Measurements from ENCODE around the gene MPO.

Gene MPO

DNA sequence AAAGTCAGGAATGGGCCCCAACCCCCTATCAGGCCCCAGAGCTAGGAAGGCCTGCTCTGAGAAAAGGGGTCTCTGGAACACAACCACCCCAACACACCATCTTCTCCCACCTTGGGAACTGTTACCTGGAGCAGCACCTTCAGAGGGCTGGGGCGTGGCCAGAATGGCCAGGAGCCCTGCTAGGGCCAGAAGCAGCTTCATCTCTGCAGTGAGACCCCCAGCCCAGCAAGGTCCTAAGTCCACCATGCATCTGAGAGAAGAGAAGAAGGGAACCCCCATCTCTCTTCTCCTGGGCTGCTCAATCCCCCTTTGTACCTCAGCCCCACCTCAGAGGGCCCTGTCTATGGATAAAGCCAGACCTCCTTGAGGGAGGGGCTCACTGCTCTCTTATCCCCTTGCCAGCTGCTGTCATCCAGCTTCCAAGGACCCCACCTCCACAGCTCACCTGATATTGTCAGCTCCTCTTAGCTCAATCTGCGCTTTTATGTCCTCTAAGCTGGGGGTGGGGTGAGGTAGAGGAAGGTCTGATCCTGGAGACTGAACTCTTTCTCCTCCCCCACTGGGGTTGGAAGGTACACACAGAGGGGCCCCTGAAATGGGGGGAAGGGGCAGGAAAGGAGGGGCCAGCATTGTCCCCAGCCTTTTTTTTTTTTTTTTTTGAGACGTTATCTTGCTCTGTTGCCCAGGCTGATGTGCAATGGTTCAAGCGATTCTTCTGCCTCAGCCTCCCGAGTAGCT is at the start of gene MPO:
Gene MPO (minus strand): TSS at position 456 of the 738 bp plus-strand sequence. CDS start 177 bp downstream, at position 279.
- no peak for DNase-seq

DNA sequence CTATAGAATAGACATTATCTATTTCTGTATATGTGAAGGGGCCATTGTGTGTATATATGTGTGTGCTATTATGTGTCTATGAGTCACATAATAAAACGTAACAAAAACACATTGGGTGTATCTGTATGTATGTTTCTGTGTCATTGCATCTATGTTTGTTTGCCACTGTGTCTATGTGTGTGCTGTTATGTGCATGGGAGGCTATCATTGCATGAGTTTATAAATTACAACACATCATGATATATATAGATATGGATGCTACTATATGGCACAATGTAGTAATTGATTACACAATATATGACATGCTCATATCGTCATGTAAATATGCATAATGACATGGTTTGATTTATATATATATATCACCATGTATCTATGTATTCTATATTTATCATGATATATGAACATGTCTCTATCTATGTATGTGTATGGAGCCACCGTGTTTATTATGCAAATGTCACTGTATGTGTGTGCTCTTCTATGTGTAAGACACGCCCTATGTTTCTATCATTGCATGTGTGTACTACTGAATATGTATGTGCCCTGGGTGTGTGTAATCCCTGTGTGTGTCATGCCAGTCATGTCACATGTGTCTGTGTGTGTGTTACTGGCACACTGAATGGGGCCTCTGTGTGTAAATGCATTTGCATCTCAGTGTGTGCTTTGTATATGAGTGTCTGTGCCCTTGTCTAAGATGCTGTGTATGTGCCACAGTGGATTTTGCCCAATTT is 49.2 kb upstream of the MPO start:
- no peak for DNase-seq

DNA sequence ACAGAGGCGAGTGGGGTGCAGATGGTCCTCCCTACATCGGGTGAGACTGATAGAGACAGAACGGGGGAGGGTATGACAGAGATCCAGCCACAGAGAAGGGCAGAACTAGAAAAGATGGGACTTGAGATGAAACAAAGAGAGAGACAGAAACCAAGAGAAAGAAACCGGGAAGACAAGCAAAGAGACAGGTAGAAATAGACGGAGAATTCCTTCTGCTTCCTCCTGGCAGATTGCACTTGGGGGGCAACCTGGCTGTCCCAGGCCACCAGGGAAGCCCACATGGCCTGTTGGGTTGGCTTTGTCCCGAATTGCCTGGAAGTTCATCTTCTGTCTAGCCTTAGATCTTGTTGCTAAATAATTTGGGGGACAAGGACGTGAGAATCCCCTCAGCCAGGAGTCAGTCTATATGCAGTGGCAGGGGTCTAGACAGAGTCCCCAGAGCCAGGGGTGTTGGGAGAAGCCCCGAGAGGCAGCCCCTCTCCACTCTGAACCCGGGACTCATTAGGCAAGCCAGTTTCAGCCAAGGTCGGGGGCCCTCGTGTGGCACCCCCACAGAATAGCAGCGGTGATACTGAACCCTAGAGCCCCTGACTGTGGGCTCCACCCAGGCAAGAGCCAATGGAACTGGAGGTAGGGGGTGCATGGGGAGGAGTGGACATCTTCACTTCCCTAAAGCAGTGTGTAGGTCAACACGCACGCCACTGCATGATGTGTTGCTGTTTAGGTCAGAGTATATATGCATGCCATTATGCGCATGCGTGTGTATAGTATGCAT is 48.5 kb upstream of the MPO start:
- peak; percentile 82 for DNase-seq

DNA sequence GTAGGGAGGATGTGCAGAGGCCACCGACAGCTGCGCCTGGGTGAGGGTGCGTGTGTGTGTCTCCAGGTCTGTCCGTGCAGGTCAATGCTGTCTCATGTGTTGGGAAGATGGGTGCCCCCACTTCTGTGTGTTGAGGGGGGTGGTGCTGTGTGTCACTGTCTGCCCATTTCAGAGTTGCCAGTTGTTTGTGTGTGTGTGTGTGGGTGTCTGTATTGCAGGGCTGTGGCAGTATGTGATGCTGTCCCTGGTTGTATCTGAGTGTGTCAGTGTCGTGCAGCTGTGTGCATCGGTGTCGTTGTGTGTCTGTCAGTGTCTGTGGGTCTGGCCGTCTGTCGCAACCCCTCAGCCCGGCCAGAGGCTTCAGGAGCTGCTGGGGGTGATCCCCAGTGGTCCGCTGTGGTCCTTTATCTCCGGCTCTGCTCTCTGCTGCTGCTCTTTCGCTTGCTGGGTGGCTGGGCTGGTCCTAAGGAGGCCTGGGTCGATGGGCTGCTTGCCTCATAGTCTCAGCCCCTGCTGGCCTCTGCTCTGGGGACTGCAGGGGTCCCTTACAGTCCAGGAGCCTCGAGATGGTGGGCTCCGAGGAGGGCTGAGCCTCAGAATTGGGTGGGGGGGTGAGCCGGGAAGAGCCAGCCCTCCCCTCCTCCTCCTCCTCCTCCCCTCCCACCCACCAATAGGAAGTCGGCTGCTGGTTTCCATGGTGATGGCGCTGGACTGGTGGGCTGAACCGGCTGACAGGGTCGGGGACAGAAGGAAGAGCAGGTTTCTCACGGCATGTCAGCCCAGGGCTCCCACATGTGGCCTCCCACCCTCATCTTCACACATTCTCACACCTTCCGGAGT is 47.7 kb upstream of the MPO start, which contains the start of gene TSPOAP1:
Gene TSPOAP1 (minus strand): TSS at position 601 of the 840 bp plus-strand sequence. CDS start 875 bp downstream, outside the sequence.
- peak; percentile 80 for DNase-seq

DNA sequence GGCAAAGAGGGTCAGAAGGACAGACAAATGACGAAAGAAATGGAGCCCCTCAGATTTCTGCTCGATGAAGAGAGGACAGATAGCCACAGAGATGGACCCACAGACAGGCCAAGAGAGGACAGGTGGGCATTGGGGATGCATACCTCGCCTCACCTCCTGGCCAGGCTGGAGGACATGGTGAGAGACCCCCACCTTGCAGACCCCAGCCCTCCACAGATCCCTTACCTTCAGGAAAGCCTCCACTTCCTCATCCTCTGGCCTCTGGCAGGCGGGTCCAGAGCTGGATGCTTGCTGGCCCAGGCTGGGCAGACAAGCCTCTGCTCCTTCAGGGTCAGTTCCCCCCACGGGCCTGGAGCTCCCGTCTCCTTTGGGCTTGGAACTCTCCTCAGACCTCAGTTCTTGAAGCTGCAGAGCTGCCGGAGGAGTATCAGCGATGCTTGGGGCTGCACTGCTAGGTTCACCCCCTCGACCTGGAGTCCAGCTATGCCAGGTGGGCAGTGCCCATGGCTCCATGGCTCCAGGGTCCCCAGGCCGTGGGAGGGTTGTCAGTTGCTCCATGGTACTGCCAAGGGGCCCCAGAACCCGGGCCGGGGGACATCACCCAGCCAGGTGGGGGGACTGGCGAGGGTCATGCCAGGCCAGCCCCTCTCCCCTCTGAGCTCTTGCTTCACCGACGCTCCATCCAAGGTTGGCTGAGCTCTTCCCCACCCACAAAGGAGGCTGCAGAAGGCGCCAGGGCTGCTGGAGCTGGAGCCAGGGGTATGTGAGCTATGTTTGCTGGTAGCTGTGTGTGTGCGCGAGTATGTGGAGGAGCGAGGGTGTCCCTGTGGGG is 46.8 kb upstream of the MPO start:
- DNase-seq: peak; percentile 70

GRCh38 chr17:58326609-58327362 is 46.1 kb upstream of the MPO start:
- peak; percentile 26 for DNase-seq

DNA sequence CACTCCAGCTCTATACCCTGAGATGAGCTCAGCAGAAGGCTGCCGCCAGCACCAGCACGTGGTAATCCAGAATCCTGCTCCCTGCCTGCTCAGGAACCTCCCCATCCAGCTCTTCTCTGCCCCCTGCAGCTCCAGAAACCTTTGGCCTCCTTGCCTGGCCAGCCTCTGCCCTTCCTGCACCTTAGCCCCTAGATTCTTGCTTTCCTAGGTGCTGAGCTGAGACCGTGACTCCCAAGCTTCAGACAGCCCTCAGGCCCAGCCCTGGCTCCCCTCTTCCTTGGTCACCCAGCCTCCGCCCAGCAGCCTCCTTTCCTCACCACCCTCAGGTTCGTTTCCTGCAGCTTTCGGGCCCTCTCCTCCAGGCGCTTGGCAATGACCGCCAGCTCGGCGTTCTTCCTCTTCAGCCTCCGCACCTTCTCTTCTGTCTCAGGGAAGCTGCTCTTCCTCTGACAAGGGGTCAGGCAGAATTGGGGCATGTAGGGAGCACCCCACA is 45.3 kb upstream of the MPO start:
- DNase-seq: peak; percentile 12

DNA sequence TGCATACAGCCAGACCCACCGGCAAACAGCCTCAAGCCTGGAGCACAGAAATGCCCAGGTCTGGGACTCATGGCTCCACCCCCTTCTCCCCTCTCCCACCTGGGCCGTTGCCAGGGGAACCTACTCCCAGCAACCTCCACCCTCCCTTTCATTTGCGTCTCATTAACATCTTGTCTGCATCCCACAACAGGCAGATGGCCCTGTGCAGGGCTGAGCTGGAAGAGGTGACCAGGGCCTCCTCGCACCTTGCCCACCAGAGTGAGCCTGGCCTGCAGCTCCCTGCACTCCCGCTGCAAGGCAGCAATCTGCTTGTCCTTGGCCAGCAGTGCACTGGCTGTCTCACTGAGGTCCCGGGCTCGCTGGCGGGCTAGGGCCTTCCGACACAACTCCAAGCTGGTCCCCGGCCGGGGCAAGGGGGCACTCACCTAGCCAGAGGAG is 44.6 kb upstream of the MPO start:
- DNase-seq: peak; percentile 18

DNA sequence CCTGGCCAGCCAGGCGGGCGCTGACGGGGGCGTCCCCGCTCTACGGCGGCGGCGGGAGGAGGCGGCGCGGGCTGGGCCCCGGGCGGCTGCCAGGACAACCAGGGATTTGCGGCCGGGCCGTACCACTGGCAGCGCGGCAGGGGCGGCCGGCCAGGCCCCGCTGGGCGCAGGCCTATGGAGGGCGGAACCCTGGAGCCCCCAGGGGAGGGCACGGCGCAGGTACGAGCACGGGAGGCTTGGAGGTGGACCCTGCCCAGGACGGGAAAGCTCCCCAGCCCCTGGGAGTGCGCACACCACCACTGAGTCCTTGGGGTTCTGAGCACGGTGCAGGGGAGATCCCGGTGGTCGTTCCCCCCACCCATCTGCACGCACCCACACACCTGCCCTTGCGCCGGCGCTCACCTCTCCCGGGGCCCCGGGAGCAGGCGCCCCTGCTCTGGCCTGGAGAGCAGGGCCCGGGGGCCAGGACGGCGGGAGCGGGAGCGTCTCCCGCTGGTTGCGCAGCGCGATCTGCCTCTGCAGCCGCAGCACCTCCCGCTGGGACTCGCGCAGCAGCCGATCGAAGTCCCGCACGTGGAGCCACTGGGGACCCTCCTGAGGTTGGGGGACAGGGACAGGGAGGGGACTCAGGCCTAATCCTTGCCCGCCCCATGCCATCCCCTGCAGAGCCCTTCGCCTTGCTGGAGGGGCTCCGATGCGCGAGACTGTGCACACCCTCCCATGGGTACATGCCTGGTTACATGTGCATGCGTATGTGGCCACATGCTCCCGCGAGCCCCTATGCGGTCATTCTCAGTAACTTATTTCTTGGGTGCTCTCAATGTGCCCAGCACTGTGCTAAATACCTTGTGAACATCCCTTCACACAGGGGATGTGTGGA is 43.9 kb upstream of the MPO start:
- no peak for DNase-seq

DNA sequence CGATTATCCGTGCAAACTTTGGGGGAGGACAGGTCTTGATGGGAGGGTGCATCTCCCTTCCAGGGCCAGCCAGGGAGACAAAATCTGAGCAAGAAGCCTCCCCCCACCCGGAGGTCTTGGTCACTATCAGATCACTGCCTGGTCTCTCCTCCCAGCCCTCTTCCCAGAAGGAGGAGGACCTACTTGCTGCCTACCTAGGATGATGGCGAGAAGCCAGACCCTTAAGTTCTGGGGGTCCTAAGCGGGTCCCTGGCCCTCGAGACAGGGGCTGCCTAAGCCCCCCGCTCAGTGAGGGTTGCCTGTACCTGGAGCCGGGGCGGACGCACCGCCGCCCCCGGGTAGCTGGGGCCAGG is 43.3 kb upstream of the MPO start:
- no peak for DNase-seq

- DNase-seq: no peak
These were observed 42.8 kb upstream of the MPO start for GRCh38 chr17:58323366-58324055.

GRCh38 chr17:58322581-58323185 is 41.9 kb upstream of the MPO start:
- DNase-seq: no peak

DNA sequence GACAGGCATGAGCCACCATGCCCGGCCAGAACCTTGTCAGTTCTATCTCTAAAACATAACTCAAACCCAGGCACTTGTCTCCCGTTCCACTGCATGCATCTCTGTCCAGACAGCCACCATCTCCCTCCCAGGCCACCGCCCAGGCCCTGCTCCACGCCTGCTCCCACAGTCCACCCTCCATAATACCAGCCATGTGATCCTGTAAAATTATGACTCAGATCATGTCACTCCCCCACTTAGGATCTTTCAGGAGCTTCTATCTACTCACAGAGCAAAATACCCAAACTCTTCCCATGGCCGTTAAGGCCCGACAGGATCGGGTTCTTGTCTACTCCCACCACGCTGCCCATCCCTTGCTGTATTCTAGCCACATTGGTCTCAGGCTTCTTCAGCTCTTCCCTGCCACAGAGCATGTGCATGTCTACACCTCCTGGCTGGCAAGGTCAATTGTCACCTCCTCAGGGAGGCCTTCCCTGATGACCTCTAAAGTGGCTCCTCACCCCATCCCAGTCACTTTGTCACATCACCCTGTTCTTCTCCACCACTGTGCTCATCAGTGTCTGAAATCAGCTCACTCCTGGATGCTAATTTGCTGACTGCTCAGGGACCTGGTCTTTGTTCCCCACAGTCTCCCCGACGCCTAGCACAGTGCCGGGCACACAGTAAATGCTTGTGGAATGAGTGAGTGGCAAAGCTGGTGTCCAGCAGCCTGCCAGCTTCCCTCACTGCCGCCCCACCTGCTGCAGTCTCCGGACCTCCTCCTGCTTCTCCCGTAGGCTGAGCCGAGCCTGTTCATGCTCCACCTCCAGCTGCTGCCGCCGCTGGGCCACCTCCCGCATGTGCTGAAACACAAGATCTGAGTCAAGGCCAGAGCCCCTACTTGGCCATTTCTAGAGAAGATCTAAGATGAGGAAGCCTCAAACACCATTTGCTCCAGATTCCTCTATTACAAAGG is 41.1 kb upstream of the MPO start:
- DNase-seq: no peak

GRCh38 chr17:58320570-58321323 is 40.0 kb upstream of the MPO start:
- DNase-seq: no peak

- no peak for DNase-seq
These were observed 39.4 kb upstream of the MPO start for GRCh38 chr17:58320163-58320558.

Measured in activated CD4-positive, alpha-beta T cell treated with anti-CD3 and anti-CD28 coated beads for 1 hour (primary cell).